Measurements from ENCODE around the gene RASL12. TPM values are rescaled to one million over a fixed set of nuclear protein-coding genes. Genes with fewer than 3 reads are reported as not detected.

RASL12 gene
- polyA plus RNA-seq, 2 of the 4 experiments (the other 2 are of a cell fraction): 0.08 to 0.34 TPM

- Histone ChIP-seq H3K4me3 (no peak overlapping the region), H3K4me1 (peaks cover 5% of the 10 kb centered on the region; the same call in 2 of the 3 replicates), H3K4me2 (peak overlapping the region; percentile 82; the same call in 2 of the 3 replicates), H3K27ac (no peak overlapping the region), H3K9me3 (no peaks in the 10 kb centered on the region)
- CTCF ChIA-PET: interaction anchor here (1.2 to 33.7 kb wide), 6 partner anchors 5 to 340 kb away, joined by 3 to 1280 read pairs (median 22); partner anchors contain the start of genes KBTBD13, RASL12 and SLC51B
- no peak for ATAC-seq
- TF ChIP-seq HES2 (IDR thresholded peaks at IDR 0.05) (no peak), POLR2A (IDR thresholded peaks at IDR 0.05; ENCODE audit: low read length) (no peak)
- POLR2A ChIA-PET: interaction anchor here (0.5 kb wide), 1 partner anchor 206 kb away, joined by 3 read pairs; no protein-coding TSS in a partner anchor
- WGBS (ENCODE audit: missing lambda C conversion rate): 79% methylated on average over 3 of the region's 3 CpGs
- DNase-seq (ENCODE audit: low read depth in 1 of 2, low spot score in 1 of 2): no peak
- FAIRE-seq: no peak
Measured at GRCh38 chr15:65068403-65068788, 605 bp upstream of the RASL12 start.

- FAIRE-seq (no peak), ATAC-seq (no peak), DNase-seq (ENCODE audit: low read depth in 1 of 2, low spot score in 1 of 2) (no peak)
- H3K27ac ChIP-seq: peak overlapping the region in 1 of 2 experiments; percentile 71; a peak in 3 of 6 replicates
- H3K4me3 ChIP-seq: no peak overlapping the region; the same call in 2 of the 3 replicates
- 62% methylated on average over 8 of the region's 8 CpGs for WGBS (ENCODE audit: missing lambda C conversion rate)
- peaks cover 5% of the 10 kb centered on the region; the same call in 2 of the 3 replicates for H3K4me1 ChIP-seq
- ChIA-PET CTCF (interaction anchor here (0.6 to 33.7 kb wide), 7 partner anchors 7 to 864 kb away, joined by 3 to 1280 read pairs (median 7); partner anchors contain the start of genes KBTBD13, RASL12 and SLC51B), POLR2A (no interaction called here)
- H3K9me3 ChIP-seq: no peaks in the 10 kb centered on the region
- peak overlapping the region; percentile 82 for H3K4me2 ChIP-seq
- TF ChIP-seq FOSB (CRISPR knock-in tag; IDR thresholded peaks at IDR 0.05): no peak
- TF ChIP-seq HDAC2 (IDR thresholded peaks at IDR 0.05): no peak
- no peak for TF ChIP-seq CEBPB (IDR thresholded peaks at IDR 0.05)
- TF ChIP-seq MAFK (IDR thresholded peaks at IDR 0.05; ENCODE audit: partially characterized antibody): no peak
- no peak for TF ChIP-seq ZSCAN20 (CRISPR knock-in tag; IDR thresholded peaks at IDR 0.05)
Measured at GRCh38 chr15:65067317-65067644, 510 bp downstream of the RASL12 start.

- ChIA-PET CTCF (interaction anchor here (0.6 to 33.7 kb wide), 5 partner anchors 7 to 863 kb away, joined by 3 to 1280 read pairs (median 37); partner anchors contain the start of genes KBTBD13, RASL12 and SLC51B), POLR2A (interaction anchor here (0.9 kb wide), 1 partner anchor 119 kb away, joined by 3 read pairs; the partner anchor contains the start of gene CLPX)
- H3K4me1 ChIP-seq: peaks cover 5% of the 10 kb centered on the region; the same call in 2 of the 3 replicates
- no peak overlapping the region for H3K4me3 ChIP-seq
- TF ChIP-seq BCL3 (IDR thresholded peaks at IDR 0.05) (no peak), TP53 (CRISPR knock-in tag; IDR thresholded peaks at IDR 0.05) (no peak), CTCF (IDR thresholded peaks at IDR 0.05) (no peak), NPAS2 (CRISPR knock-in tag; IDR thresholded peaks at IDR 0.05; ENCODE audit: borderline replicate concordance) (no peak), POLR2A (IDR thresholded peaks at IDR 0.05; ENCODE audit: low read length) (no peak), EP300 (IDR thresholded peaks at IDR 0.05) (no peak), CHD2 (IDR thresholded peaks at IDR 0.05; ENCODE audit: low read length, partially characterized antibody) (no peak), EHMT2 (IDR thresholded peaks at IDR 0.05; ENCODE audit: low read depth) (no peak), HOXB5 (CRISPR knock-in tag; IDR thresholded peaks at IDR 0.05) (no peak), PHF8 (IDR thresholded peaks at IDR 0.05; ENCODE audit: borderline replicate concordance, low read depth) (no peak), ESRRA (IDR thresholded peaks at IDR 0.05; ENCODE audit: borderline replicate concordance, low read length) (no peak), JUN (IDR thresholded peaks at IDR 0.05) (no peak), CHD4 (IDR thresholded peaks at IDR 0.05; ENCODE audit: borderline replicate concordance) (no peak), GATA3 (IDR thresholded peaks at IDR 0.05; ENCODE audit: borderline replicate concordance) (no peak), ZC3H11A (IDR thresholded peaks at IDR 0.05) (no peak), USF2 (IDR thresholded peaks at IDR 0.05) (no peak), CBX8 (IDR thresholded peaks at IDR 0.05) (no peak)
- no peak overlapping the region for H3K4me2 ChIP-seq
- WGBS (ENCODE audit: missing lambda C conversion rate): 78% methylated on average over 9 of the region's 9 CpGs
- no peaks in the 10 kb centered on the region for H3K9me3 ChIP-seq
- DNase-seq (ENCODE audit: low read depth in 1 of 2, low spot score in 1 of 2) (no peak), ATAC-seq (no peak), FAIRE-seq (no peak)
- no peak overlapping the region for H3K27ac ChIP-seq
Measured at GRCh38 chr15:65066635-65067316, 1.0 kb downstream of the RASL12 start.
